NCI-H69 (cell line): Measurements from ENCODE around the gene TPD52L1.
A peak's percentile ranks its signal among the peaks of the same experiment; 100 is the strongest.
"Not testable (repeated sequence)": the region's sequence is repeated elsewhere in the genome, so short reads cannot be mapped to it uniquely, and the experiment has no call there.

ENCODE experiments used
- DNase-seq: peaks from one replicate; lab custom pipeline; 2025; lab: John Stamatoyannopoulos, UW

TPD52L1 gene

GRCh38 chr6:125153391-125154117 lies at the start of gene TPD52L1:
Gene TPD52L1, plus strand, starts transcription at chr6:125153773. Its CDS starts 179 bp downstream, at chr6:125153952.
- peak; percentile 98 for DNase-seq

GRCh38 chr6:125104425-125104824 lies 49.1 kb upstream of the TPD52L1 start:
- DNase-seq: peak; percentile 94

- DNase-seq: no peak
Observed at GRCh38 chr6:125107048-125107447, 46.5 kb upstream of the TPD52L1 start.

DNA sequence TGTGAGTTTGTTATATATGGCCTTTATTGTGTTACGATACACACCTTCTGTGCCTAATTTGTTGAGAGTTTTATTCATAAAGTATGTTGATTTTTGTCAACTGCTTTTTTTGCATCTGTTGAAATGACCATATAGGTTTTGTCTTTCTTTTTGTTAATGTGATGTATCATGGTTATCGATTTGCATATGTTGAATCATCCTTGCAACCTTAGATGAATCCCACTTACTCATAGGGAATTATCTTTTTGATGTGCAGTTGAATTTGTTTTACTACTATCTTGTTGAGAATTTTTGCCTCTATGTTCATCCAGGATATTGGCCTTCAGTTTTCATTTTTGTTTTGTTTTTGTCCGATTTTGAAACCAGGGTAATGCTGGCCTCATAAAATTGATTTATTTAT lies 45.7 kb upstream of the TPD52L1 start:
- no peak for DNase-seq

- no peak for DNase-seq
Observed at GRCh38 chr6:125110056-125110455, 43.5 kb upstream of the TPD52L1 start.

GRCh38 chr6:125111219-125111983 lies 42.2 kb upstream of the TPD52L1 start:
- DNase-seq: no peak

- DNase-seq: peak; percentile 28
Observed at GRCh38 chr6:125112934-125113333, 40.6 kb upstream of the TPD52L1 start.

DNA sequence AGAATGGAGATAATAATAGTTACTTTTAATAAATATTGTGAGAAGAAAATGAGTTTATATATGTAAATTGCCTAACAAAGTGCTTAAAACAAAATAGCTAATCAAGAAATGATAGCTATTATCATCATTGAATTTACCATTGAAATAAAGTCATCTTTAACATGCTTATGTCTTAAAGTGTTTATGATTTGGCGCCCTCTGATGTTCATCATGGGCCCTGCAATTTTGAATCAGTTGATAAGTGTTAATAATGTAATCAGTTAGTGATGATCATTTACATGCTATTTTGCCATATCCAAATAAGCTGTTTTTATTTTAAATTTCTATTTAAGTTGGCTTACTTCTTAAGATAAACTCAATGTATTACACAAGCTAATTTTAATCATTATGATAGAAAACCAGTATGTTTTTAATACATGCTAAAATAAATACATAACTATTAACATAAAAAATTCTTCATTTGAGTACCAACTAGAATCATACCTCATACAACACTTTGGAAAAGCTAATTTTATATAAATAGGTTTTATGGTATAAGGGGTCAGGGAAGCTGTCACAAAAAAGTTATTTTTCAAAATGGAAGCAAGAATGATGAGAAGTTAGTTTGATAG lies 39.2 kb upstream of the TPD52L1 start:
- DNase-seq: peak; percentile 85

- no peak for DNase-seq
Observed at GRCh38 chr6:125116170-125116569, 37.4 kb upstream of the TPD52L1 start.

DNA sequence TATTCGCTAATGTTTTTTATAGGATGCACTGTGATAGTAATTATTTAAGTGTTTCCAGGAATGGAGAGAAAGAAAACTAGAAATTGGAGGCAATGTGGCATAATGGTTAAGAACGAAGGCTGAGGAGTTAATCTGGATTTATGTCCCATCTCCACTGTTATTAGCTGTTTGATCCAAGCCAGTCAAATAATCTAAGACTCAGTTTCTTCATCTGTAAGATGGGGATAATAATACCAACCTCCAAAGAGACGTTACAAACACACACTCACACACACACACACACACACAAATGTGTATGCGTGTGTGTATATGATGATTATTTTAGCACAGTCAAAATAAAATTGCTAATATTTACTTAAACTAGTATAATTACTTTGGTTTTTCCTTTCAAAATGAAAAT lies 36.9 kb upstream of the TPD52L1 start:
- DNase-seq: no peak

- peak; percentile 47 for DNase-seq
Observed at GRCh38 chr6:125117818-125118217, 35.8 kb upstream of the TPD52L1 start.

DNA sequence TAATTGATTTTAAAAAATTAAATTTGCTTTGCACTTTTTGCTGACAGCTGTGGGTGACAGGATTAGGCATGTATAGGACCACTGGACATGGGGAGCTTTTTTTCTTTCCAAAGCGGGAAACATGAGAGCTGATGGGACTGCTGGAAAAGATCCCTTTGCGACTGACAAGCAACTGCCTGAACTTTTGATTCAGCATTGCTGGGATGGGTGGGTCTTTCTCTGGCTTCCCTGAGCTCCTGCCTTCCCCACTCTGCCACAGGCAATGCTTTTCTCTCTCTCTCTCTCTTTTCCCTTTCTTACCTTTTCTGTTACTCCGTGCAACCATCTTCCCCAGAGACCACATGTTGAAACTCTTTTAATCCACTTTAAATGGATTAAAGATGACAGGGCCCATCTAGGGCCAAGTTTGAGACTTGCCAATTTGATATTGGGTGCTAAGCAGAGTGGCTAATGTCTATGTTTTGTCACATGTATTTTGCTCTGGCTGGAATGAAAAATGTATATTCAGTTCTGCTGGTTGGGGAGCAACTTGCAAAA lies 33.5 kb upstream of the TPD52L1 start:
- no peak for DNase-seq

DNA sequence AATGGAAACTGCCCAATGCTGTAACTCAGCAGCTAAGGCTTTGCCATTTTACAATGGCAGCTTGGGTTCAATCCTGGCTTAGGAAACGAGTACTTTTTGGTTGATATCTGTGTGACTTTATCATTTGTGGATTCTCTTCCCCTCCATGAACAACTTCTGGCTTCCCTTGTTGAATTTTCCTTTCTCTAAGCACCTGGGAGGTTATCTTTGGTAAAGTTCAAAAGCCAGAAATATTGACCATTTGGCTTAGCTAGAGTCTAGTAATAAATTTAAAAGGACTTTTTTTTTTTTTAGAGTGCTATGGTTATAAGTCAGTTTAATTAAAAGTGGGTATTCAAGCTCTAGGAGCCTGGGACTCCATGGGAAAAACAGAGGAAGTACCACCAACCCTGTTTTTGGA lies 31.7 kb upstream of the TPD52L1 start:
- DNase-seq: no peak

DNA sequence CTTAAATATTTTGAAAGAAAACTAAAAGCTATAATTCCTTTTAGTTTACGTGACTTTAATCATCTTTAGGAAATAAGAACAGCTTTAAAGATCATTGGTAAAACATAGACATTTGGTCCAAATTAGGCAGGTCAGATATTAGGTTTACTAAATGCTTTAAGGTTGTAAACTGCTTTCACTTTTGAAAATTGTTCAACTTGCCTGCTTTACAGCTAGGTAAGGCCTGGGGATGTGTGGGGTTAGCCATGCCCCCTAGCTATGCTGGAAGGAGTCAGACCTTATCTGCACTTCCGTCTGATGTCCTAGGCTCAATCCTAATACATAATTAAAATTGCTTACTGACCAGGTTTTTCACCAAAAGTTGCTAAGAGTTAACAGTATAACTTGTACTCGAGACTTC lies 30.5 kb upstream of the TPD52L1 start:
- no peak for DNase-seq

DNA sequence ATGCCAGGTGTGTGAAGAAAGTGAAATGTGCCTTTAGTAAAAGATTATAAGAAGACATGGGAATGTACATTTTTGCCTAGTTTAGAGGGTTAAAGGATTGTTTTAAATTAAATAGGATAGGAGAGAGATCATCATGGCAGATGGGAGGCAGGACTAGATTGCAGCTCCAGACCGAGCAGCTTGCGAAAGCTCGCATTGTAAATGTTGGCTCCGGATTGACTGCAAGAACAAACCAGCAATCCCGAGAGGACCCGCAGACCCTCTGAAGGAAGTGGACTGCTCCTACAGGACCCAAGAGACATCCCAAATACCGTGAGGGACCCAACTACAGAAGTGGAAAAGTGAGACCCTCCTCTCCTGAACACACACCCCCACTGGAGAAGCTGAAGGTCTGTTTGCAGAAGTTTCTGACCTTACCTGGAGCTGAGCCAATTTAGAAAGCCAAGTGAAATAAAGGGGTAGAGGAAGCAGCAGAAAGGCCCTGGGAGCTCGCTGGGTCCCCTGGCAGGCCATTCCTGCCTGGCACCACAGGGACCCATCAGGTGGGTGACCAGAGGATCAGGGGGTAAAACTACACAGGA lies 30.0 kb upstream of the TPD52L1 start:
- peak; percentile 56 for DNase-seq

- DNase-seq: peak; percentile 82
Observed at GRCh38 chr6:125124049-125124669, 29.4 kb upstream of the TPD52L1 start.

GRCh38 chr6:125125856-125126255 lies 27.7 kb upstream of the TPD52L1 start:
- DNase-seq: not testable (repeated sequence)

- no peak for DNase-seq
Observed at GRCh38 chr6:125129354-125129753, 24.2 kb upstream of the TPD52L1 start.

DNA sequence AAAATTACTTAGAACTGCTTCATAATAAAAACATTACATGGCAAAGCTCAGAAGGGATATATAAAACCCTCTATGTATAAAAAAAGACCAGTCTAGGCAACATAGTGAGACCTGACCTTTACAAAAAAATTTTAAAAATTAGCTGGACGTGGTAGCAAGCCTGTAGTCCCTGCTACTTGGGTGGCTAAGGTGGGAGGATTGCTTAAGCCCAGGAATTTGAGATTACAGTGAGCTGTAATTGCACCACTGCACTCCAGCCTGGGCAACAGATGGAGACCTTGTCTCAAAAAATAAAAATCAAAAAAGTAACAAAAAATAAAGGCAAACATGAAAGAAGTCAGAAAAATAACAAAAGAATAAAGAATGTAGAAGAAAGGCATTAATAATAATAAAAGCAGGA lies 21.5 kb upstream of the TPD52L1 start:
- no peak for DNase-seq

GRCh38 chr6:125136378-125136777 lies 17.2 kb upstream of the TPD52L1 start:
- DNase-seq: peak; percentile 30

- no peak for DNase-seq
Observed at GRCh38 chr6:125138083-125138482, 15.5 kb upstream of the TPD52L1 start.

GRCh38 chr6:125140808-125141207 lies 12.8 kb upstream of the TPD52L1 start:
- no peak for DNase-seq
